ENCODE results near the gene SFXN4. TPM values are rescaled to one million over a fixed set of nuclear protein-coding genes. Genes with fewer than 3 reads are reported as not detected.

Gene SFXN4
- total and polyA plus RNA-seq, 9 of the 15 experiments (the other 6 are each of a cell fraction or from before 2014, with no cell fraction given): 40.1 to 97.8 (median 54.5) TPM

DNA sequence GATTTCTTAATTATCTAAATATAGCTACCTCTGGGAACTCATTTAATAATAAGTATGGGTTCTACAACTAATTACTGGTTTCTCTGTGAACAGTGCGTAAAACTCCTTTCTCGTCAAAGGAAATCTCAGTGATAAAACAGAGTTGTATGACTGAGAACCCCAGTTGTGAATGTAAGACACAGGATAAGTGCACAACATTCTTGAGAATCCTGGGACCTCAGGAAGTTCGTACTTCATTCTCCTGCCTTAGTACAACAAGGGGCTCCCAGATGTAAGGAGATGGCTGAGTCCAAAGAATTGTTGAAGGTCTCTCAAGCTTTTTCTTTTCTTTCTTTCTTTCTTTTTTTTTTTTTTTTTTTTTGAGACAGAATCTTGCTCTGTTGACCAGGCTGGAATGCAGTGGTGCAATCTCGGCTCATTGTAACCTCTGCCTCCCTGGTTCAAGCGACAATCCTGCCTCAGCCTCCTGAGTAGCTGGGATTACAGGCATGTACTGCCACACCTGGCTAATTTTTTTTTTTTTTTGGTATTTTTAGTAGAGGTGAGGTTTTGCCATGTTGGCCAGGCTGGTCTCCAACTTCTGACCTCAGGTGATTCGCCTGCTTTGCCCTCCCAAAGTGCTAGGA is 49.1 kb downstream of the SFXN4 start:
- in situ Hi-C loops (cut with MboI): no loop called here
- no peak overlapping the region for H3K4me2 ChIP-seq (ENCODE audit: insufficient read depth, low read length)
- no peak overlapping the region for H3K27ac ChIP-seq (ENCODE audit: extremely low read depth, low read depth, low read length)
- no peaks in the 10 kb centered on the region for H3K27me3 ChIP-seq (ENCODE audit: control insufficient read depth in 2 of 2, insufficient read depth in 2 of 2, low read length in 2 of 2)
- ChIA-PET CTCF (ENCODE audit: low intra/inter-chr PET ratio) (no interaction called here), POLR2A (no interaction called here)
- 87% methylated on average over 4 of the region's 6 CpGs for WGBS (ENCODE audit: insufficient coverage, low coverage, missing lambda C conversion rate)
- H3K36me3 ChIP-seq (ENCODE audit: control insufficient read depth, insufficient read depth, low read length): peaks cover 23% of the 10 kb centered on the region; the same call in 1 of the 3 replicates
- H3K9ac ChIP-seq (ENCODE audit: insufficient read depth in 1 of 2, low read depth in 2 of 2, low read length in 2 of 2): no peak overlapping the region
- H3K4me3 ChIP-seq: no peak overlapping the region
- intact Hi-C loops (cut with micrococcal nuclease): no loop called here
- H4K20me1 ChIP-seq (replicated peaks; ENCODE audit: control insufficient read depth, insufficient read depth, low read length): no peaks in the 10 kb centered on the region
- no peak for ATAC-seq
- no peak overlapping the region for H2AFZ ChIP-seq (ENCODE audit: low read depth, low read length)
- no peak for FAIRE-seq
- no peaks in the 10 kb centered on the region for H3K9me3 ChIP-seq (replicated peaks; ENCODE audit: control insufficient read depth, insufficient read depth, low read depth, low read length)
- TF ChIP-seq TBL1XR1 (IDR thresholded peaks at IDR 0.05; ENCODE audit: low read length in 2 of 2) (no peak), PTTG1 (tag; IDR thresholded peaks at IDR 0.05; ENCODE audit: low read depth) (no peak), ZFX (CRISPR knock-in tag; IDR thresholded peaks at IDR 0.05) (no peak), SMAD3 (CRISPR knock-in tag; conservative IDR thresholded peaks at IDR 0.05) (no peak), KLF1 (tag; IDR thresholded peaks at IDR 0.05) (no peak), ZNF75A (CRISPR knock-in tag; IDR thresholded peaks at IDR 0.05) (no peak), GTF2F1 (IDR thresholded peaks at IDR 0.05; ENCODE audit: low read depth, low read length) (no peak), NFYB (IDR thresholded peaks at IDR 0.05; ENCODE audit: extremely low read depth, insufficient read length) (no peak), HDAC3 (IDR thresholded peaks at IDR 0.05; ENCODE audit: borderline replicate concordance, partially characterized antibody) (no peak)
- H3K79me2 ChIP-seq (ENCODE audit: control insufficient read depth, insufficient read depth, low read length): no peaks in the 10 kb centered on the region
- H3K4me1 ChIP-seq (replicated peaks in 1 of 2; ENCODE audit: control insufficient read depth in 2 of 2, insufficient read depth in 2 of 2, low read length in 2 of 2): peaks cover 0 to 7% of the 10 kb centered on the region in 2 experiments; a peak in 2 of 5 replicates
- BruUV-seq (replicated peaks): no TSS peak
- H3K9me1 ChIP-seq (ENCODE audit: control insufficient read depth, insufficient read depth, low read length): no peaks in the 10 kb centered on the region
- DNase-seq (ENCODE audit: extremely low read depth in 1 of 4, low spot score in 3 of 4): no peak
